ENCODE measurements around the gene TM2D3.

Gene TM2D3

GRCh38 chr15:101652098-101652785 lies at the start of gene TM2D3:
TM2D3 (minus strand) TSS chr15:101652381; CDS start chr15:101652361, 20 bp downstream.
- Histone ChIP-seq H3K4me3 (ENCODE audit: low read length in 2 of 2) (peak within 1 kb of the TSS; percentile 95 to 97), H3K27me3 (ENCODE audit: control insufficient read depth in 1 of 2, insufficient read depth in 2 of 2, low read length in 2 of 2) (no peaks in the 10 kb centered on the region), H3K27ac (ENCODE audit: low read length) (peak within 1 kb of the TSS; percentile 93), H3K9me3 (ENCODE audit: control insufficient read depth in 2 of 2, low read length in 2 of 2) (no peaks in the 10 kb centered on the region), H3K36me3 (ENCODE audit: control insufficient read depth in 2 of 2, insufficient read depth in 2 of 2, low read length in 2 of 2) (peaks cover 5 to 11% of the 10 kb centered on the region in 2 donors), H3K9ac (ENCODE audit: low read length in 2 of 2) (peak within 1 kb of the TSS; percentile 93 to 98), H3K4me1 (ENCODE audit: control insufficient read depth, insufficient read depth, low read length) (peaks cover 16% of the 10 kb centered on the region)

- H3K36me3 ChIP-seq (ENCODE audit: control insufficient read depth in 2 of 2, insufficient read depth in 2 of 2, low read length in 2 of 2), result peaks cover 54 to 55% of the 10 kb centered on the region in 2 donors
- no peak overlapping the region for H3K4me3 ChIP-seq (ENCODE audit: low read length in 2 of 2)
- H3K4me1 ChIP-seq (ENCODE audit: control insufficient read depth, insufficient read depth, low read length), result no peaks in the 10 kb centered on the region
- no peak overlapping the region for H3K9ac ChIP-seq (ENCODE audit: low read length in 2 of 2)
- no peak overlapping the region for H3K27ac ChIP-seq (ENCODE audit: low read length)
- H3K27me3 ChIP-seq (ENCODE audit: control insufficient read depth in 1 of 2, insufficient read depth in 2 of 2, low read length in 2 of 2), result no peaks in the 10 kb centered on the region
- no peaks in the 10 kb centered on the region for H3K9me3 ChIP-seq (ENCODE audit: control insufficient read depth in 2 of 2, low read length in 2 of 2)
Measured at GRCh38 chr15:101698314-101698713, 46.1 kb upstream of the TM2D3 start.

- Histone ChIP-seq H3K36me3 (ENCODE audit: control insufficient read depth in 2 of 2, insufficient read depth in 2 of 2, low read length in 2 of 2) (peaks cover 53 to 54% of the 10 kb centered on the region in 2 donors), H3K4me1 (ENCODE audit: control insufficient read depth, insufficient read depth, low read length) (no peaks in the 10 kb centered on the region), H3K4me3 (ENCODE audit: low read length in 2 of 2) (no peak overlapping the region), H3K9me3 (ENCODE audit: control insufficient read depth in 2 of 2, low read length in 2 of 2) (no peaks in the 10 kb centered on the region), H3K27ac (ENCODE audit: low read length) (no peak overlapping the region), H3K9ac (ENCODE audit: low read length in 2 of 2) (no peak overlapping the region), H3K27me3 (ENCODE audit: control insufficient read depth in 1 of 2, insufficient read depth in 2 of 2, low read length in 2 of 2) (no peaks in the 10 kb centered on the region)
Measured at GRCh38 chr15:101697488-101697887, 45.3 kb upstream of the TM2D3 start.

GRCh38 chr15:101696829-101697228 lies 44.6 kb upstream of the TM2D3 start:
- peaks cover 48 to 51% of the 10 kb centered on the region in 2 donors for H3K36me3 ChIP-seq (ENCODE audit: control insufficient read depth in 2 of 2, insufficient read depth in 2 of 2, low read length in 2 of 2)
- no peaks in the 10 kb centered on the region for H3K9me3 ChIP-seq (ENCODE audit: control insufficient read depth in 2 of 2, low read length in 2 of 2)
- no peaks in the 10 kb centered on the region for H3K27me3 ChIP-seq (ENCODE audit: control insufficient read depth in 1 of 2, insufficient read depth in 2 of 2, low read length in 2 of 2)
- no peak overlapping the region for H3K27ac ChIP-seq (ENCODE audit: low read length)
- no peaks in the 10 kb centered on the region for H3K4me1 ChIP-seq (ENCODE audit: control insufficient read depth, insufficient read depth, low read length)
- no peak overlapping the region for H3K9ac ChIP-seq (ENCODE audit: low read length in 2 of 2)
- H3K4me3 ChIP-seq (ENCODE audit: low read length in 2 of 2), result no peak overlapping the region

- Histone ChIP-seq H3K27me3 (ENCODE audit: control insufficient read depth in 1 of 2, insufficient read depth in 2 of 2, low read length in 2 of 2) (no peaks in the 10 kb centered on the region), H3K4me3 (ENCODE audit: low read length in 2 of 2) (no peak overlapping the region), H3K36me3 (ENCODE audit: control insufficient read depth in 2 of 2, insufficient read depth in 2 of 2, low read length in 2 of 2) (peaks cover 29 to 41% of the 10 kb centered on the region in 2 donors), H3K27ac (ENCODE audit: low read length) (no peak overlapping the region), H3K9me3 (ENCODE audit: control insufficient read depth in 2 of 2, low read length in 2 of 2) (no peaks in the 10 kb centered on the region), H3K9ac (ENCODE audit: low read length in 2 of 2) (no peak overlapping the region), H3K4me1 (ENCODE audit: control insufficient read depth, insufficient read depth, low read length) (no peaks in the 10 kb centered on the region)
Measured at GRCh38 chr15:101694261-101694660, 42.1 kb upstream of the TM2D3 start.

GRCh38 chr15:101692801-101693598 lies 40.8 kb upstream of the TM2D3 start:
- Histone ChIP-seq H3K4me1 (ENCODE audit: control insufficient read depth, insufficient read depth, low read length) (no peaks in the 10 kb centered on the region), H3K9me3 (ENCODE audit: control insufficient read depth in 2 of 2, low read length in 2 of 2) (no peaks in the 10 kb centered on the region), H3K4me3 (ENCODE audit: low read length in 2 of 2) (no peak overlapping the region), H3K27me3 (ENCODE audit: control insufficient read depth in 1 of 2, insufficient read depth in 2 of 2, low read length in 2 of 2) (no peaks in the 10 kb centered on the region), H3K36me3 (ENCODE audit: control insufficient read depth in 2 of 2, insufficient read depth in 2 of 2, low read length in 2 of 2) (peaks cover 21 to 32% of the 10 kb centered on the region in 2 donors), H3K9ac (ENCODE audit: low read length in 2 of 2) (no peak overlapping the region), H3K27ac (ENCODE audit: low read length) (no peak overlapping the region)

GRCh38 chr15:101689901-101690300 lies 37.7 kb upstream of the TM2D3 start:
- Histone ChIP-seq H3K9me3 (ENCODE audit: control insufficient read depth in 2 of 2, low read length in 2 of 2) (no peaks in the 10 kb centered on the region), H3K27ac (ENCODE audit: low read length) (no peak overlapping the region), H3K27me3 (ENCODE audit: control insufficient read depth in 1 of 2, insufficient read depth in 2 of 2, low read length in 2 of 2) (no peaks in the 10 kb centered on the region), H3K4me1 (ENCODE audit: control insufficient read depth, insufficient read depth, low read length) (no peaks in the 10 kb centered on the region), H3K36me3 (ENCODE audit: control insufficient read depth in 2 of 2, insufficient read depth in 2 of 2, low read length in 2 of 2) (peaks cover 10 to 13% of the 10 kb centered on the region in 2 donors), H3K9ac (ENCODE audit: low read length in 2 of 2) (no peak overlapping the region), H3K4me3 (ENCODE audit: low read length in 2 of 2) (no peak overlapping the region)

- H3K9ac ChIP-seq (ENCODE audit: low read length in 2 of 2), result no peak overlapping the region
- no peaks in the 10 kb centered on the region for H3K9me3 ChIP-seq (ENCODE audit: control insufficient read depth in 2 of 2, low read length in 2 of 2)
- no peak overlapping the region for H3K4me3 ChIP-seq (ENCODE audit: low read length in 2 of 2)
- peaks cover 4 to 8% of the 10 kb centered on the region in 2 donors for H3K36me3 ChIP-seq (ENCODE audit: control insufficient read depth in 2 of 2, insufficient read depth in 2 of 2, low read length in 2 of 2)
- no peaks in the 10 kb centered on the region for H3K4me1 ChIP-seq (ENCODE audit: control insufficient read depth, insufficient read depth, low read length)
- no peaks in the 10 kb centered on the region for H3K27me3 ChIP-seq (ENCODE audit: control insufficient read depth in 1 of 2, insufficient read depth in 2 of 2, low read length in 2 of 2)
- no peak overlapping the region for H3K27ac ChIP-seq (ENCODE audit: low read length)
Measured at GRCh38 chr15:101686718-101687117, 34.5 kb upstream of the TM2D3 start.

GRCh38 chr15:101684877-101685276 lies 32.7 kb upstream of the TM2D3 start:
- Histone ChIP-seq H3K9ac (ENCODE audit: low read length in 2 of 2) (no peak overlapping the region), H3K4me3 (ENCODE audit: low read length in 2 of 2) (no peak overlapping the region), H3K36me3 (ENCODE audit: control insufficient read depth in 2 of 2, insufficient read depth in 2 of 2, low read length in 2 of 2) (peaks cover 4 to 16% of the 10 kb centered on the region in 2 donors), H3K27me3 (ENCODE audit: control insufficient read depth in 1 of 2, insufficient read depth in 2 of 2, low read length in 2 of 2) (no peaks in the 10 kb centered on the region), H3K4me1 (ENCODE audit: control insufficient read depth, insufficient read depth, low read length) (no peaks in the 10 kb centered on the region), H3K27ac (ENCODE audit: low read length) (no peak overlapping the region), H3K9me3 (ENCODE audit: control insufficient read depth in 2 of 2, low read length in 2 of 2) (no peaks in the 10 kb centered on the region)

GRCh38 chr15:101684384-101684783 lies 32.2 kb upstream of the TM2D3 start:
- H3K27me3 ChIP-seq (ENCODE audit: control insufficient read depth in 1 of 2, insufficient read depth in 2 of 2, low read length in 2 of 2), result no peaks in the 10 kb centered on the region

GRCh38 chr15:101679806-101680205 lies 27.6 kb upstream of the TM2D3 start:
- Histone ChIP-seq H3K4me3 (ENCODE audit: low read length in 2 of 2) (no peak overlapping the region), H3K4me1 (ENCODE audit: control insufficient read depth, insufficient read depth, low read length) (no peaks in the 10 kb centered on the region), H3K36me3 (ENCODE audit: control insufficient read depth in 2 of 2, insufficient read depth in 2 of 2, low read length in 2 of 2) (peaks cover 13 to 28% of the 10 kb centered on the region in 2 donors), H3K27ac (ENCODE audit: low read length) (no peak overlapping the region), H3K9me3 (ENCODE audit: control insufficient read depth in 2 of 2, low read length in 2 of 2) (no peaks in the 10 kb centered on the region), H3K9ac (ENCODE audit: low read length in 2 of 2) (no peak overlapping the region), H3K27me3 (ENCODE audit: control insufficient read depth in 1 of 2, insufficient read depth in 2 of 2, low read length in 2 of 2) (no peaks in the 10 kb centered on the region)

More at GRCh38 chr15:101684384-101684783, 32.2 kb upstream of the TM2D3 start:
- H3K27ac ChIP-seq (ENCODE audit: low read length), result no peak overlapping the region
- no peaks in the 10 kb centered on the region for H3K9me3 ChIP-seq (ENCODE audit: control insufficient read depth in 2 of 2, low read length in 2 of 2)
- H3K4me3 ChIP-seq (ENCODE audit: low read length in 2 of 2), result no peak overlapping the region
- H3K36me3 ChIP-seq (ENCODE audit: control insufficient read depth in 2 of 2, insufficient read depth in 2 of 2, low read length in 2 of 2), result peaks cover 4 to 20% of the 10 kb centered on the region in 2 donors
- no peak overlapping the region for H3K9ac ChIP-seq (ENCODE audit: low read length in 2 of 2)
- no peaks in the 10 kb centered on the region for H3K4me1 ChIP-seq (ENCODE audit: control insufficient read depth, insufficient read depth, low read length)
